Caco-2 (cell line): Measurements from ENCODE around the gene PTMS. TPM values are rescaled to one million over a fixed set of nuclear protein-coding genes. Genes with fewer than 3 reads are reported as not detected.

Experiments used
- Bru-seq: library from RNA; stranded (reverse); fragments of 400-500 nt; gene quantifications from one replicate; lab custom pipeline; 2021; lab: Mats Ljungman, UMichigan
- BruChase-seq, 2 experiments: library from RNA; stranded (reverse); fragments of 400-500 nt; gene quantifications; one replicate each; lab custom pipeline; 2021; lab: Mats Ljungman, UMichigan
- BruUV-seq: library from RNA; stranded (reverse); fragments of 400-500 nt; replicated peaks from 2 replicates; lab custom pipeline; 2021; lab: Mats Ljungman, UMichigan
- CTCF ChIA-PET: fragments of 300-600 bp; sonication (Branson Sonifier 250); formaldehyde crosslinking; loops from one replicate; lab custom pipeline; 2022; ENCODE audit warnings: antibody characterized with exemption; lab: Charles Lee
- POLR2A ChIA-PET: fragments of 300-600 bp; sonication (Branson Sonifier 250); formaldehyde crosslinking; loops from one replicate; lab custom pipeline; 2022; ENCODE audit warnings: antibody characterized with exemption; lab: Charles Lee
- DNase-seq, 2 experiments: peaks; one replicate each; pipeline versions ENCODE4 v3.0.0 to v3.0.0-alpha.2; 2020 to 2022
- H3K27me3 ChIP-seq: replicated peaks from 2 replicates; pipeline ENCODE4 v1.6.0; 2011; ENCODE audit warnings: low read length; ENCODE audit not compliant: control insufficient read depth, insufficient read depth
- H3K36me3 ChIP-seq: 2 replicates; pipeline ENCODE4 v1.5.1; 2011; ENCODE audit warnings: low read length; ENCODE audit not compliant: control insufficient read depth, insufficient read depth
- H3K4me1 ChIP-seq: fragments of 250-450 bp; sonication (Bioruptor Pico); 2 replicates; pipeline ENCODE4 v1.5.1; 2020; ENCODE audit warnings: mild to moderate bottlenecking
- H3K4me3 ChIP-seq: 2 replicates; pipeline ENCODE4 v1.5.1; 2011; ENCODE audit warnings: low read depth, mild to moderate bottlenecking, control low read depth, low read length
- H3K9me3 ChIP-seq: fragments of 250-450 bp; sonication (Bioruptor Pico); 2 replicates; pipeline ENCODE4 v1.5.1; 2020; ENCODE audit warnings: mild to moderate bottlenecking, moderate library complexity
- H3K27ac Mint-ChIP-seq: one replicate; pipeline ENCODE4 v1.8.0; 2022; ENCODE audit warnings: mixed read lengths; ENCODE audit not compliant: unreplicated experiment
- H3K27me3 Mint-ChIP-seq: one replicate; pipeline ENCODE4 v1.8.0; 2022; ENCODE audit warnings: mixed read lengths; ENCODE audit not compliant: insufficient read depth, unreplicated experiment
- H3K36me3 Mint-ChIP-seq: one replicate; pipeline ENCODE4 v1.8.0; 2022; ENCODE audit warnings: mild to moderate bottlenecking, mixed read lengths; ENCODE audit not compliant: insufficient read depth, unreplicated experiment
- H3K4me1 Mint-ChIP-seq: one replicate; pipeline ENCODE4 v1.8.0; 2022; ENCODE audit warnings: low read depth, mixed read lengths; ENCODE audit not compliant: unreplicated experiment
- H3K4me3 Mint-ChIP-seq: one replicate; pipeline ENCODE4 v1.8.0; 2022; ENCODE audit warnings: mild to moderate bottlenecking, moderate library complexity, mixed read lengths; ENCODE audit not compliant: unreplicated experiment
- H3K9me3 Mint-ChIP-seq: one replicate; pipeline ENCODE4 v1.8.0; 2022; ENCODE audit warnings: mixed read lengths; ENCODE audit not compliant: unreplicated experiment
- intact Hi-C: fragments of 100-400 bp; cut with micrococcal nuclease; formaldehyde crosslinking; loops from one replicate; pipeline ENCODE4 v1.10.0; 2022; ENCODE audit not compliant: unreplicated experiment
- long read RNA-seq: library from polyadenylated mRNA; stranded (forward); transcript quantifications from one replicate; pipeline ENCODE4 v2.0.0, GENCODE V29; 2022
- total RNA-seq: library from RNA; stranded (reverse); gene quantifications from 2 replicates; pipeline ENCODE4 v1.2.3, GENCODE V29; 2022
- TF ChIP-seq, protein P1 (sequence below), 2 experiments: fragments of 200-600 bp in 1 of 2; IDR thresholded peaks; 1 replicate in 1 of 2; 2 replicates in 1 of 2; pipeline versions ENCODE4 v1.5.1 to v1.8.0; 2011 to 2022; ENCODE audit warnings: antibody characterized with exemption in 1 of 2, control low read depth in 1 of 2, inconsistent platforms in 1 of 2, low read depth in 1 of 2, low read length in 1 of 2, mild to moderate bottlenecking in 1 of 2, moderate library complexity in 1 of 2; ENCODE audit not compliant: insufficient read depth in 1 of 2, severe bottlenecking in 1 of 2, unreplicated experiment in 1 of 2

Gene PTMS, protein sequence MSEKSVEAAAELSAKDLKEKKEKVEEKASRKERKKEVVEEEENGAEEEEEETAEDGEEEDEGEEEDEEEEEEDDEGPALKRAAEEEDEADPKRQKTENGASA
- 264 and 285 TPM in 2 replicates for total RNA-seq
- Bru-seq, nascent RNA, result percentile 79 among the genes with signal in this experiment
- BruChase-seq, experiment 1, labeled RNA remaining after a 2-hour chase, result percentile 82 among the genes with signal in this experiment
- percentile 92 among the genes with signal in this experiment for BruChase-seq, experiment 2, labeled RNA remaining after a 6-hour chase
- long read RNA-seq, transcript PTMS-207 (5 exons, 1,150 nt), result major isoform, 88 of 131 reads
- long read RNA-seq, partial matches to known transcripts, result 11 of 131 reads
- long read RNA-seq, other reads (novel, unspliced or antisense), result 29 of 131 reads

DNA sequence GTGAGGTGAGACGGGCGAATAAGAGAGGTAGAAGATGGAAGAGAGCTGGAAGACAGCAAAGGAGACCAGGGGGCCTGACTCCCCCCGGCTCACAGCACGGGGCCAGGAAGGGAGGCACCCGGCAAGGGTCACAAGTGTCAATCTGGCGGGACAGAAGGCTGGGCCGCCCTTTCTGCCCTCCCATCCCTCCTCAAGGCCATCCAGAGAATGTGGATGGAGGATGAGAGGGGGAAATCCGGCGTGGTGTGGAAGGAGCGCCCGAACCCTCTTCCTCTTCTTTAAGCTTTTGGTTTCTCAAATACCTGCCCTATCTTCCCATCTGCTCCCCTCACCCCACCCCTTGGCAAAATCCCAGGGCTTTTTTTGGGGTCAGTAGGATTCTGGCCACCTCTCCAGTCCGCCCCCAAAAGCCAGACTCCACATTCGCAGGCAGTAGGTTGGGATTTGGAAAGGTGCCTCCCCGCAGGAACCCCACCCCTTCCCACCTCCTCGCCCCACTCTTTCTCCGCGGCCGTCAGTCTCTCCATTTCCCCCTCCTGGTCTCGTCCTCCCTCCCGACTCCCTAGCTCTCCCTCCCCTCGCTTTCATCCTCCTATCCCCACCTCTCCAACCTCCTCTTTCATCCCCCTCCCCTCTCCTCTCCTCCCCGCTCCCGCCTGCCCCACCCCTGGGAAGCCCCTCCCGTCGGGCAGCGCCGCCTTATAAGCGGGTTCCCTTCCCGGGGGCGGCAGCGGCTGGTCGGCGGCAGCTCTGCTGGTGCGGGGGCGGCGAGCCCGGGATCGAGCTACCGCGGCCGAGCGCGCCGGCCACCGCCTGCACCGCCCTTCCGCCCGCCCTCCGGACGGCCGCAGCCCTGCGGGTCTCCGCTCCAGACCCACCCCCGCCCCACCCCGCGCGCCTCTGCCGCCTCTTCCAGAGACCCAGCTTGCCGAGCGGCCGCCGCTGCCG is at the start of gene PTMS:
PTMS (plus strand) TSS at position 730 of the 948 bp plus-strand sequence. CDS start 343 bp downstream, outside the sequence.
- peak; percentile 90 to 92 for DNase-seq
- intact Hi-C loops, result loop anchor here (1.0 kb wide), 1 partner anchor 13 kb away; the partner anchor contains the start of gene MLF2
- TF ChIP-seq, protein P1, sequence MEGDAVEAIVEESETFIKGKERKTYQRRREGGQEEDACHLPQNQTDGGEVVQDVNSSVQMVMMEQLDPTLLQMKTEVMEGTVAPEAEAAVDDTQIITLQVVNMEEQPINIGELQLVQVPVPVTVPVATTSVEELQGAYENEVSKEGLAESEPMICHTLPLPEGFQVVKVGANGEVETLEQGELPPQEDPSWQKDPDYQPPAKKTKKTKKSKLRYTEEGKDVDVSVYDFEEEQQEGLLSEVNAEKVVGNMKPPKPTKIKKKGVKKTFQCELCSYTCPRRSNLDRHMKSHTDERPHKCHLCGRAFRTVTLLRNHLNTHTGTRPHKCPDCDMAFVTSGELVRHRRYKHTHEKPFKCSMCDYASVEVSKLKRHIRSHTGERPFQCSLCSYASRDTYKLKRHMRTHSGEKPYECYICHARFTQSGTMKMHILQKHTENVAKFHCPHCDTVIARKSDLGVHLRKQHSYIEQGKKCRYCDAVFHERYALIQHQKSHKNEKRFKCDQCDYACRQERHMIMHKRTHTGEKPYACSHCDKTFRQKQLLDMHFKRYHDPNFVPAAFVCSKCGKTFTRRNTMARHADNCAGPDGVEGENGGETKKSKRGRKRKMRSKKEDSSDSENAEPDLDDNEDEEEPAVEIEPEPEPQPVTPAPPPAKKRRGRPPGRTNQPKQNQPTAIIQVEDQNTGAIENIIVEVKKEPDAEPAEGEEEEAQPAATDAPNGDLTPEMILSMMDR (IDR thresholded peaks at IDR 0.05; ENCODE audit: insufficient read depth in 1 of 2, low read depth in 1 of 2, low read length in 1 of 2, severe bottlenecking in 1 of 2, unreplicated experiment in 1 of 2), result no peak
- H3K4me3 Mint-ChIP-seq, result peak within 1 kb of the TSS; percentile 92
- H3K9me3 ChIP-seq, result no peaks in the 10 kb centered on the region
- peak within 1 kb of the TSS; percentile 87 for H3K4me3 ChIP-seq
- CTCF ChIA-PET, result interaction anchor here (0.6 to 3.2 kb wide), 28 partner anchors 9 to 775 kb away, joined by 3 to 135 read pairs (median 6); partner anchors contain the start of genes CDCA3, COPS7A, GPR162 and LPCAT3
- POLR2A ChIA-PET, result interaction anchor here (0.6 to 3.2 kb wide), 17 partner anchors 9 to 944 kb away, joined by 3 to 42 read pairs (median 5); partner anchors contain the start of genes CDCA3, COPS7A, GAPDH and GPR162
- H3K9me3 Mint-ChIP-seq, result no peaks in the 10 kb centered on the region
- H3K27me3 Mint-ChIP-seq, result no peaks in the 10 kb centered on the region
- H3K4me1 ChIP-seq, result peaks cover 44% of the 10 kb centered on the region
- peak within 1 kb of the TSS; percentile 84 for H3K27ac Mint-ChIP-seq
- 0 out of 2 replicates have a peak, but pooled peaks cover 2% of the 10 kb centered on the region for H3K36me3 ChIP-seq
- H3K36me3 Mint-ChIP-seq, result peaks cover 25% of the 10 kb centered on the region
- H3K4me1 Mint-ChIP-seq, result peaks cover 45% of the 10 kb centered on the region
- TSS peak; percentile 18 for BruUV-seq
- H3K27me3 ChIP-seq, result no peaks in the 10 kb centered on the region

DNA sequence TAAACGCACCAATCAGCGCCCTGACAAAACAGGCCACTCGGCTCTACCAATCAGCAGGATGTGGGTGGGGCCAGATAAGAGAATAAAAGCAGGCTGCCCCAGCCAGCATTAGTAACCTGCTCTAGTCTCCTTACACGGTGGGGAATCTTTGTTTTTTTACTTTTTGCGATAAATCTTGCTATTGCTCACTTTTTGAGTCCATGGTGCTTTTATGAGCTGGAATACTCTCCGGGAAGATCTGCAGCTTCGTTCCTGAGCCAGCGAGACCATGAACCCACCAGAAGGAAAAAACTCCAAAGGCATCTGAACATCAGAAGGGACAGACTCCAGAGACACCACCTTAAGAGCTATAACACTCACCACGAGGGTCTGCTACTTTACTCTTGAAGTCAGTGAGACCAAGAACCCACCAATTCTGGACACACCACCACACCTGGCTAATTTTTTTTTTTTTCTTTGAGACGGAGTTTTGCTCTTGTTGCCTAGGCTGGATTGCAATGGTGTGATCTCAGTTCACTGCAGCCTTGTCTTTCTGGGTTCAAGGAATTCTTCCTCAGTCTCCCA is 49.2 kb upstream of the PTMS start:
- TF ChIP-seq, protein P1 (IDR thresholded peaks at IDR 0.05; ENCODE audit: insufficient read depth in 1 of 2, low read depth in 1 of 2, low read length in 1 of 2, severe bottlenecking in 1 of 2, unreplicated experiment in 1 of 2), result no peak
- no peaks in the 10 kb centered on the region for H3K4me1 Mint-ChIP-seq
- TSS peak; percentile 98 for BruUV-seq
- no peak overlapping the region for H3K4me3 Mint-ChIP-seq
- intact Hi-C loops, result no loop called here
- no peaks in the 10 kb centered on the region for H3K9me3 Mint-ChIP-seq
- no peaks in the 10 kb centered on the region for H3K36me3 Mint-ChIP-seq
- Histone ChIP-seq H3K4me3 (no peak overlapping the region), H3K9me3 (0 out of 2 replicates have a peak, but pooled peaks cover 8% of the 10 kb centered on the region), H3K4me1 (no peaks in the 10 kb centered on the region), H3K36me3 (no peaks in the 10 kb centered on the region), H3K27me3 (no peaks in the 10 kb centered on the region)
- no peaks in the 10 kb centered on the region for H3K27me3 Mint-ChIP-seq
- DNase-seq, result no peak
- ChIA-PET CTCF (no interaction called here), POLR2A (no interaction called here)
- H3K27ac Mint-ChIP-seq, result no peak overlapping the region
